ENCODE results near the gene BTBD9.
"Not testable (repeated sequence)": the region's sequence is repeated elsewhere in the genome, so short reads cannot be mapped to it uniquely, and the experiment has no call there.

BTBD9 gene

DNA sequence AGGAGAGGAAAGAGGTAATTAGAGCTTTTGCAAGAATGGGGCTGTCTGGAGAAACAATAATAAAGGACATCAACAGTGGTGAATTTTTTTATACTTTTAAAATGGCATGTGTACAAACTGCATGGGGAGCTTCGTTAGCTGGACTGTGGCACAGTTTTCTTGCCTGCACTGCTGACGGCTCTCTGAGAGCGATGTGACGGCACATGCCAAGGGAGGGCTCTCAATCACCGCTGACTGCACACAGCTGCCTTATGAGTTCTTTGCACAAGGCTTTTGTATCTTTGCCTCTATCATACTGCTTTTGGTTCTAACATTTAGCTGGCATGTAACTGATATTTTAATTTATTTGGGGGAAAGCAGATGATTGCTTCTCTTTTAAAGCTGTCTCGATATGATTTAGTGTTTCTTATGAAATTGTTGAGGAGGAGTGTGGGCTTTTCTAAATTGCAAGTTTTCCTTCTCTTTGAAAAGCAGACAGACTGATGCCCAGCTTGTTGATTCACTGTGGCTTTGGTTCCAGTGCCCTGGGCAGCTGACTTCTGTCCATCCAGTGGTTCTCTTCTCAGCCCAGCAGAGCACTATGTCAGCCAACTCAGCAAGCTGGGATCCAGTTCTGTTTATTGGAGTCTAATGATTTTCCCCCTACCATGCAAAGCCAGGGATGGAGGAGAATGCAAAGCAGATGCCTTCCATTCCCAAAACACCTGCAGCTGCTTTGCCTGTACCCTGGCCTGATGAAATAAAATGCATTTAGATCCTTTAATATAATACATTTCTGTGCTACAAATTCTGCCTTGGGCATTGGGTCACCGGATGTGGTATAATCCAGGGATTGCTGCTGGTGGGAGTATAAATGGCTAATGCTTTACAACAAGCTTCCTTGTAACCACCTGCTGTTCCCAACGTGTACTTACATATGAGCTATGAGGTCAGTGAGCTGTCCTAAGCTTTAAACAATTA, 496.3 kb downstream of the BTBD9 start:
- no peak for DNase-seq (ENCODE audit: low read depth)

GRCh38 chr6:38142178-38142902, 497.4 kb downstream of the BTBD9 start:
- no peak for DNase-seq (ENCODE audit: low read depth)

DNA sequence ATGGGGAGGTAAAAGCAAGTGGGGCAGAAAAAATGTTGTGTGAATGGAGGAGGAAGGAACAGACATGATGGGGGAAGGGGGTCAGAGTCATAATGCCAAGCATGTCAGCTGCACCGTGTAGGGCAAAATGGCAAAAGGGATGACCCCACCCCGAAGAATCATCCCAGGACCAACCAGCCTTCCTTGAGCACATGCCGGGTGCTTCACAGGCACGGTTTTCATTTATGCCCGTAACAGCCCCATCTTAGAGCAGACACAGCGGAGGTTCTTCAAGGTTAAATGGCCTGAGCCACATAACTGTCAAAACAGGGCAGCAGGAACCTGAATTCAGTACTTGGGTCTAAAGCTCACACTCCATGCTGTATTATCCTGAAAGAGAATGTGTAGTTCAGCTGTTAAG, 498.0 kb downstream of the BTBD9 start:
- no peak for DNase-seq (ENCODE audit: low read depth)

- DNase-seq (ENCODE audit: low read depth), result no peak
Measured at GRCh38 chr6:38141085-38141484, 498.6 kb downstream of the BTBD9 start.

DNA sequence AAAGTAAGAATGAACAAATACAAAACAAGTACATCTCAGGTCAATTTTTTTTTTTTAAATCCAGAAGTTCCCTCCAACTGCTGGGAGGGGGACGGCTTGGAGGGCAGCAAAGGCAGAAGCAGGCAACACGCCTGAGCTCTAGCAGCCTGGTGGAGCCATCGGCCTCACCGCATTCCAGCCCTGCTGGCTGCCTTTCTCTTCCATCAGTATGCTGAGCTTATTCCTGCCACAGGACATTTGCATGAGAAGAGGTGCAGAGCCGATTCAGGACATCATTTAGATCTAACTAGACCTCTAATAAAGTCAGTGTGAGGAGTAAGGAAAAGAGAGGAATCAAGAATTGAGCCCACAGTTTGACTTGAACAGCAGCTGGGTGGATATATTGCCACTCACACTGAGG, 501.4 kb downstream of the BTBD9 start:
- DNase-seq (ENCODE audit: low read depth), result no peak

DNA sequence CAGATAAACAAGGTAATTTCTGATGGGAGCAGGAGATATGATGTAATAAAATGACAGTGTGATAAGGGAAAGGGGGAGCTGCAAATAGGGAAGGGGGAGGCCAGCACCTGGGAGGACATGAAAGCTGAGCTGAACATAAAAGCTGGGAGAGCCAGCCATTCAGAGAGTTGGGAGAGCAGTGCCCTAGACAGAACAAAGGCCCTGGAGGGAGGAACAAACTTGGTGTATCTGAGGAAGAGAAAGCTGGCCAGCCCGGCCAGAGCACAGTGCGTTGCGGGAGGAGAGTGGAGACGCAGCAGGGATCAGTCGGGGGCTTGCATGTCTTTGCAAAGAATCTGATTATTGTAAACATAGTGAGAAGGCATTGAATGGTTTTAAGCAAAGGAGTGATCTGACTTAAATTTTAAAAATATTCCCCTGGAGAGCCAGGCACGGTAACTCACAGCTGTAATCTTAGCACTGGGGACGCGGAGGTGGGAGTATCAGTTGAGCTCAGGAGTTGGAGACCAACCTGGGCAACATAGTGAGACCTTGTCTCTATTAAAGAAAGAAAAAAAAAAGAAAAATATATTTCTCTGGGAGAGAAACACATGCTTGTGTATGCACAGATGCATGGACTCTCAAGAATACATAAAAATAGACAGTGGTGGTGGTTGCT, 502.0 kb downstream of the BTBD9 start:
- no peak for DNase-seq (ENCODE audit: low read depth)

DNA sequence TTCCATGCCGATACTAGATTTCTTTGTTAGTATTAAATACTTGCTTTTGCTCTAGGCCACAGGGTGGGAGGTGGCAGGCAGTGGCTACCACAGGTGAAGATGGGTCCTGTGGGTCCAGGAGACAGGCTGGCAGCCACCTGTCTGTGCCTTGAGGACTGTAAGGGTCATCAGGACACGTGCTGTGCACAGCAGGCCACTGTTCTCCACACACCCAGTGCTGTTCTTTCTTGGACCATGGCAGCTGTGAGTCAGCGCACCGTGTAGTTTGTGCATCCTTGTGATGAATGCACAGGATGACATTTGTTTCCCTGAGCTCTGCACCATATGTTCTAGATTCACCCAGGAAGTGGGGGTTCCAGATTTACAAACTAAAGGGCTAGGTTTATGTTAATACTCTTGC, 503.2 kb downstream of the BTBD9 start:
- no peak for DNase-seq (ENCODE audit: low read depth)

- no peak for DNase-seq (ENCODE audit: low read depth)
Measured at GRCh38 chr6:38134704-38135088, 505.0 kb downstream of the BTBD9 start.

DNA sequence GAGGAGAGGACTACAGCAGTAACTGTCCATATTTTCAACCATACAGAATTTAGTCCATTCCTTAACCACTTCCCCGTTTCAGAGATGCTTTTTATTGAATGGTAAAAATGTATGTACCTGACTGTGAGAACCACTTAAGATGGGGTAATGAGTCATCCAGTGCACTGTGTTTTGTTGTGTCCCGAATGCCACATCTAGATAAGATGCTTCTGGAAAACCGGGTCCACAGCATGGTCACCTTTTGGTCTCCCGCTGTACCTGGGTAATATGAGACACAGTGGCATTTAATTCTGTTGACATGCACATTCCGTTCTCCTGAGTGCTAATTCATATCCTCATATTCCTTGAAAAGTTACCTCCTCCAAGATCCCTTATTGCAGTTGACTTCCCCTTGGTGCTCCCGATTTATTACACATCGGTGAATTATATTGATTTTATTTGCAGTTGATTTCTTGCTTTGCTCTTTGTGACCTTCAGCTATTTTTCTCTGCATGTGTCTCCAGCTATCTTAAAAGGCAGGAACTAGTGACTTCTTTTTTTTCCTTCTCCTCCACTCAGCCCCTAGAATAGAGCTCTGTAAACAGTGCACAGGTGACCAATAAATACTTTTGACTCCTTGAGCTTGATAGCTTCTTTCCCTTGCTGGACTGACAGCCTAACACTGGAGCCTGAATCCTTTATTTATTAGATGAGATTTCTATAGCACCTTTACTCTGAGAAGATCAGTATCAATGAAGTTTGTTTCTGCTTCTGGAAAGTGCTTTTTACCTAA, 505.6 kb downstream of the BTBD9 start:
- no peak for DNase-seq (ENCODE audit: low read depth)

GRCh38 chr6:38131527-38131965, 508.2 kb downstream of the BTBD9 start:
- no peak for DNase-seq (ENCODE audit: low read depth)

DNA sequence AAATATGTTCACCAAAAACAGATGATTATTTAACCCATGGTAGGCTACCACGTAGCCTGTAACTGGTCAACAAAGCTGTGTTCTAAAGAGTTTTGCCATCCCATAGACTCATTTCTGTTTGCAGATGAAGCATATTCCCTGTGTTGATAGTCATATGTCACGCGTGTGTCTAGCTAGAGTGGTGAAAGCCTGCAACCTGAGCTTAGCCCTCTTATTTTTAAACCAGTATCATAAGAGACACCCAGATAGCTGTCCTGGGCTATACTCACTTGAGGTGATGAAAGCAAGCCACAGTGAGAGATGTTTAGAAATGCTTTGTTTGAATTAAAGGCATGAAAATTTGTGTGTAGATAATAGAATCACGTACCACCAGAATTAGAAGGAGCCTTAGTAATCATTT, 512.4 kb downstream of the BTBD9 start:
- no peak for DNase-seq (ENCODE audit: low read depth)

DNA sequence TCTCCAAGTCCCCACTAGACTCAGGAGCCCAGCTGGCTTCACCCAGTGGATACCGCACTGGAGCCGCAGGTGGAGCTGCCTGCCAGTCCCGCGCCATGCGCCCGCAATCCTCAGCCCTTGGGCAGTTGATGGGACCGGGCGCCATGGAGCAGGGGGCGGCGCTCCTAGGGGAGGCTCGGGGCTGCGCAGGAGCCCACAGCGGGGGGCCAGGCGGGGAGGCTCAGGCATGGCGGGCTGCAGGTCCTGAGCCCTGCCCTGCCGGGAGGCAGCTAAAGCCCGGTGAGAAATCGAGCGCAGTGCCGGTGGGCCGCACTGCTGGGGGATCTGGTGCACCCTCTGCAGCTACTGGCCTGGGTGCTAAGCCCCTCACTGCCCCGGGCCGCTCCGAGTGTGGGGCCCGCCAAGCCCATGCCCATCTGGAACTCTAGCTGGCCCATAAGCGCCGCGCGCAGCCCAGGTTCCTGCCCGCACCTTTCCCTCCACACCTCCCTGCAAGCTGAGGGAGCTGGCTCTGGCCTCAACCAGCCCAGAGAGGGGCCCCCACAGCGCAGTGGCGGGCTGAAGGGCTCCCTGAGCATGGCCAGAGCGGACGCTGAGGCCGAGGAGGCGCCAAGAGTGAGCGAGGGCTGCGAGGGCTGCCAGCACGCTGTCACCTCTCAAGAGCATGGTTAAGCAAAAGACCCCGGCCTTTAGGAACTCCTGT, 515.4 kb downstream of the BTBD9 start:
- not testable (repeated sequence) for DNase-seq (ENCODE audit: low read depth)

DNA sequence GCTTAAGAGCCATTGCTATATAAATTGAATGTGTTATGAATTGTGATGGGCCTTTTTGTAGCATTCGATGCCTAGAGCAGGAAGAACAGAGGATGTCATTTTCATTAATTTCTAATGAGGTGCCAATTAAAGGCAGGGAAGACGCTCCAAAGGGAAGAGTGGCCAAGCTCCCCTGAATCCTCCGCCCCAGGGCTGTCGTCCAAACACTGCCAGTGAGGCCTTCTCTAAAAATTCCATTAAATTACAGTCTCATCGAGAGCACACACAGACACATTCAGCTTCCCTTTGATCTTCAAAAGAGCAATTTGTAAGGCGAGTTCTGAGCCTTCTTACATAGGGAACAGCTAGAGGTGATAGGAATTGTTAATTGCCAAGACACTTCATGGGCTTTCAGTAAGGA, 520.2 kb downstream of the BTBD9 start:
- no peak for DNase-seq (ENCODE audit: low read depth)

DNA sequence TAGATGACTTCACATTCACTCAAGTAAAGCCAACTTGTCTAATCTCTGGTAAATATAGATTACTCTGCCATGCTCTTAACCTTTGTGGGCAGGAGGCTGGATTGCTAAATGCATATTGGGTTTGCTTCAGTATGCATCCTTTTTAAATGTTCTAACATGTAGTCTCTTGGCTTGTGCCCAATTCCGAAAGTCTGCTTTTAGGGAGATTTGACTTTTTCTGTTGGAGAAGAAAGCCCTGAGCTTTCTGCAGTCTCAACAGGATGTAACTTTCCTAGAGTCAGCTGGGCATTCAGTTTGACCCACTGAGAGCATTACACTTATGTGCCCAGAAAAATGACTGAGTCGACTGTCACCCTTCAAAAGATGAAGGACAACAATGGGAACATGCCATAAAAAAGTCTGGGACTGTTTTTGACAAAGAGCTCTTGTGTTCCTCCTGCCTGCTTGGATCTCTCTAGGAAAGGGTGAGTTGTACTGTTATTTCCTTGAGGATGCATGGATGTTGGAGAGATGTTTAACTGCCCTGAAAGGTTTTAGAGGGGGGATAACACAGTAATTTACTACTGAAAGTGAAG, 520.9 kb downstream of the BTBD9 start:
- DNase-seq (ENCODE audit: low read depth), result no peak
